GM18870 (cell line): Measurements from ENCODE around the gene MSH6.
A peak's percentile ranks its signal among the peaks of the same experiment; 100 is the strongest.

Source experiments
- ATAC-seq: cut with Tn5 transposase; IDR thresholded peaks from one replicate; pipeline ENCODE4 v1.9.1; 2021; ENCODE audit warnings: moderate library complexity; ENCODE audit not compliant: unreplicated experiment

The MSH6 gene

GRCh38 chr2:47783486-47784351, 774 bp downstream of the MSH6 start:
- ATAC-seq = peak; percentile 17

- no peak for ATAC-seq
These were observed 1.5 kb downstream of the MSH6 start for GRCh38 chr2:47784352-47784851.

DNA sequence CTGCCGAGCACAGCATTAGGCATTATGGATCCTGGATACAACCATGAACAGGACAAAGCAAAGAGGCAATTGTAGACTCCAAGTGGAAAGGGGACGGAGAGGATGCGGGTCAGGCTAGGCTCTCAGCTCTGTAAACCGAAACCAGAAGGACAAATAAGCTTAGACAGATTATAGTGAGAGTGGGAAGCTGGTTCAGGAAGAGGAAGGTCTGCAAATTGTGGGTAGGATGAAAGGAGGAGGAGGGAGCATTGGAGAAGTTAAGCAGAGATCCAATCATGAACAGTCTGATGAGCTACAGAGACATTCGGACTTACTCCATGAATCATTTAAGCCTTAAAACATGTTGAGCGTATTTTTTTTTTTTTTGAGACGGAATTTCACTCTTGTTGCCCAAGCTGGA, 3.0 kb downstream of the MSH6 start:
- no peak for ATAC-seq

- no peak for ATAC-seq
These were observed 13.2 kb downstream of the MSH6 start for GRCh38 chr2:47796090-47796697.

DNA sequence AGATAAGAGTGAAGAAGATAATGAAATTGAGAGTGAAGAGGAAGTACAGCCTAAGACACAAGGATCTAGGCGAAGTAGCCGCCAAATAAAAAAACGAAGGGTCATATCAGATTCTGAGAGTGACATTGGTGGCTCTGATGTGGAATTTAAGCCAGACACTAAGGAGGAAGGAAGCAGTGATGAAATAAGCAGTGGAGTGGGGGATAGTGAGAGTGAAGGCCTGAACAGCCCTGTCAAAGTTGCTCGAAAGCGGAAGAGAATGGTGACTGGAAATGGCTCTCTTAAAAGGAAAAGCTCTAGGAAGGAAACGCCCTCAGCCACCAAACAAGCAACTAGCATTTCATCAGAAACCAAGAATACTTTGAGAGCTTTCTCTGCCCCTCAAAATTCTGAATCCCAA, 15.7 kb downstream of the MSH6 start:
- no peak for ATAC-seq

DNA sequence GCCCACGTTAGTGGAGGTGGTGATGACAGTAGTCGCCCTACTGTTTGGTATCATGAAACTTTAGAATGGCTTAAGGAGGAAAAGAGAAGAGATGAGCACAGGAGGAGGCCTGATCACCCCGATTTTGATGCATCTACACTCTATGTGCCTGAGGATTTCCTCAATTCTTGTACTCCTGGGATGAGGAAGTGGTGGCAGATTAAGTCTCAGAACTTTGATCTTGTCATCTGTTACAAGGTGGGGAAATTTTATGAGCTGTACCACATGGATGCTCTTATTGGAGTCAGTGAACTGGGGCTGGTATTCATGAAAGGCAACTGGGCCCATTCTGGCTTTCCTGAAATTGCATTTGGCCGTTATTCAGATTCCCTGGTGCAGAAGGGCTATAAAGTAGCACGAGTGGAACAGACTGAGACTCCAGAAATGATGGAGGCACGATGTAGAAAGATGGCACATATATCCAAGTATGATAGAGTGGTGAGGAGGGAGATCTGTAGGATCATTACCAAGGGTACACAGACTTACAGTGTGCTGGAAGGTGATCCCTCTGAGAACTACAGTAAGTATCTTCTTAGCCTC, 16.2 kb downstream of the MSH6 start:
- no peak for ATAC-seq

- no peak for ATAC-seq
These were observed 18.2 kb downstream of the MSH6 start for GRCh38 chr2:47801118-47801517.

GRCh38 chr2:47803363-47803762, 20.4 kb downstream of the MSH6 start:
- no peak for ATAC-seq

DNA sequence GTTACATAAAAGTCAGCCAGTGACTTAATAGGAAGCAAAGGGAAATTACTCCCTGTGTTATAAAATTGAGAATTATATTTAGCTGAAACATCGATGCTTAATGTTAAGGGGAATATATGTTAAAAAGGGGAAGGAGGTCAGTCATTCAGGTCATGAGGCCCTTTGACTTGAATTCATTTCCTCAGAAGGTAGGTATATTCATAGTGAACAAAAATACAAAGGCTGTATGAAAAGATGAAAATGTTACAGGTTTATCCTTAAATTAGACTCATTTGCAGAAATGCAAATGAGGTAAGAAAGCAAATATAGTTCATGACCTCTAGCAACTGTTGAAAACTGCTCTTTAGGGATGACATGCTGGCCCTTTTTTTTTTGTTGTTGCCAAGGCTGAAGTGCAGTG, 20.8 kb downstream of the MSH6 start:
- ATAC-seq = no peak

- ATAC-seq = no peak
These were observed 22.9 kb downstream of the MSH6 start for GRCh38 chr2:47805850-47806249.

DNA sequence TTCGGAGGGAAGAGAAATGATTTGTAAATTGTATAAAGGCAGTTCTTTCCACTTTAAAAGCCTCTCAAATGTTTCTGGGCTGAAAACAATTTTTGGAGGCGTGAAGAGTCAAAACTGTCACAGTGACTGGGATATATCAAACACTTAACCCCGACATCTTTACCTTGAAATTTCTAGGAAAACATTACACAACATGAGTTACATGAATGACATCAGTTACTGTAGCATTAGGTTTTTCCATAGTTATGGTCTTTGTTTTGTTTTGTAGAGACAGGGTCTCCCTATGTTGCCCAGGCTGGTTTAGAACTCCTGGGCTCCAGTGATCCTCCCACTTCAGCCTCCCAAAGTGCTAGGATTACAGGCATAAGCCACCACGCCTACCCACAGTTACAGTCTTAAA, 25.7 kb downstream of the MSH6 start:
- ATAC-seq = no peak

DNA sequence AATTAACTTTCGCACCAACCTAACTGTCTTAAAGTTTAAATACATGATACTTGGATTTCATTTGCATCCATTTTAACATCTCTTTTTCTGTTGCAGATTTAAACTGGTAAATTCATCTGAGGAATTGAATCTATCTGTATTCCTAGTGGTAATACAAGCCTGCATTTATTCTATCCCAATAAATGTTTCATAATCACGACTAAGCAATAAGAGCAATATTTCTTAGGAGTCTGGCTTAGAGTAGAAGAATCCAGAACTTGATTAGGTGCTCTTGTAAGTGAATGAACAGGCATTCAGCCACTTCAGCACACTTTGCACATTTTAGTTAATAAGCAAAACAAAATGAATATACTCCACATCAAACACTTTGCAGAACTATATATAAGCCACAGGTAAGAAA, 27.0 kb downstream of the MSH6 start:
- no peak for ATAC-seq

DNA sequence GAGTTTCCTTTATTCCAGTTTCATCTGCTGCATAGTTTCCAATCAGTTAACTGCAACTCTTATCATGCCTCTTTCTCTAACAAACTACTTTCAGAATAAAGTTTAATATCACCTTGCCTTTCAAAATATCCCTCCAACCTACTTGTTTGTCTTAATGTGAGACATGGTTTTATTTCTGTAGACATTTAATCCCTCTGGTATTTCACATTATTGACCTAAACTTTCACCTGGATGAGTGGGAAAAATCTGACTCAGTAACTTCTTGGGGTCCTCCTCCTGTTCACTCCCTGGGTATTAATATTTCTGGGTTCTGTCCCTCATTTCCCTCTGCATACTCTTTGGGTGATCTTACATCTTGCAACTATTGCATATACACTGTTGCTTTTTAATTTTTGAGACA, 27.9 kb downstream of the MSH6 start:
- ATAC-seq = no peak

DNA sequence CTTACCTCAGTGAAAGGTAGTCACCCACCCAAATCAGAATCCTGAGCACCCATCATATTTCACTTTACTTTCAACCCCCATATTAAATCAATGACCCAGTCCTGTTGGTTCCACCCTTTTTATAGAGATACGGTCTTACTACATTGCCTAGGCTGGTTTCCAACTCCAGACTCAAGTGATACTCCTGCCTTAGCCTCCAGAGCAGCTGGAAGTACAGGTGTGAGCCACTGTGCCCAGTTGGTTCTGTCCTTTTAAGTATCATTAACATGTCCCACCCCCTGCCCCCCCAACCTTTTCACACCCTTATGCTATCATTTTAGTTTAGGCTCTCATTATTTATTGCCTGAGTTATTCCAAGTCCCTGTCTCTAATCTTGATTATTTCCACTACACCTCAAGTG, 28.7 kb downstream of the MSH6 start:
- no peak for ATAC-seq

- no peak for ATAC-seq
These were observed 32.8 kb downstream of the MSH6 start for GRCh38 chr2:47815764-47816163.

DNA sequence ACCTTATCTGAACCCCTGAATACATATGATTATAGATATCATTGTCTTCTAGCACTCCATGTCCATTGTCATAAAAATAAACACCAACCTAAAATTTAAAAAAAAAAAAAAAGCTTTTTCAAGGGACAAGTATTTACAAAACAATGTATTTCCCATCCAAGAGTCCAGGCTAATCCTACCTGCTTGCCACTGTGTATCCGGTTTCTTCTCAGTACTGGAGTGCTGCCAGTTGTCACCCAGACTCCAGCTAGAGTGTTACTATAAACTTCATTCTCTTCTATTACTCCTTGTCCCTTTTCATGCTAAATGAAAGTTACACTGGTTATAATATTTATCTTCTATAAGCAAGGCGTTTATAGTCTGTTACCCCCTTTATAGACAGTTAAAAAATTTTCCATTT, 35.8 kb downstream of the MSH6 start:
- ATAC-seq = no peak

DNA sequence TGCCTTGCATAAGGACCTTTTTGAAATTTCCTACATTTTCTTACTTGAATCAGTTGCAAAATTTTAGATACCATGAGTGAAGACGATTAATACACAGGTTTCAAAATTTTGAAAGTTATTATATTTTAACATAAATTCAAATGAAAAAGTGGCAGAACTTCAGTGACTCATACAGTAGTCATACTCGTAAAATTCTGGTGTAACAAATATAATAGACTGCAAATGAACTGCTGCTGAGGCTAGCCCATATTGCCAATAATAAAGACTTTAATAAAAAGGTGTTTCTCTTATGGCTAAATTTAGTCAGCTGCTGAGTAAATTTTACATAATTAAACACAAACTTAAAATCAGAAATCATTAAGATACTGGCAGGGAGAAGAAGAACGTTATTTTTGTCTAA, 36.9 kb downstream of the MSH6 start:
- no peak for ATAC-seq

DNA sequence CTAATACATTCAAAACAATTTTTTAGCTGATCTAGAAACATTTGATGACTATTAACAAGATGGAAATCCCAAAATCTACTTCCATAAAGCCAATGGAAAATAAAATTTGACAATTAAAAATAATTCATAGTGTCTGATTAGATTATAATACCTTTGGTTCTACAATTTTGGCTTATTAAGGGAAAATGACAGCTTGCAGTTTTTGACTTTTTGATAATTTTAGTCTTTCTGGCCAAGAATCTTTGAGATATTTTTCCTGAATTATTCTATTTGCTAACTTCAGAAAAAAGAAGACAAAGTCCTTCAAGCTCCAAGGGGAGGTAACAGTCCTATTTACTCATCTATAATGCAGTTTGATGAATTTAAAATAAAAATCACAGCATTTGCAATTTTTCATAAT, 39.6 kb downstream of the MSH6 start:
- no peak for ATAC-seq

DNA sequence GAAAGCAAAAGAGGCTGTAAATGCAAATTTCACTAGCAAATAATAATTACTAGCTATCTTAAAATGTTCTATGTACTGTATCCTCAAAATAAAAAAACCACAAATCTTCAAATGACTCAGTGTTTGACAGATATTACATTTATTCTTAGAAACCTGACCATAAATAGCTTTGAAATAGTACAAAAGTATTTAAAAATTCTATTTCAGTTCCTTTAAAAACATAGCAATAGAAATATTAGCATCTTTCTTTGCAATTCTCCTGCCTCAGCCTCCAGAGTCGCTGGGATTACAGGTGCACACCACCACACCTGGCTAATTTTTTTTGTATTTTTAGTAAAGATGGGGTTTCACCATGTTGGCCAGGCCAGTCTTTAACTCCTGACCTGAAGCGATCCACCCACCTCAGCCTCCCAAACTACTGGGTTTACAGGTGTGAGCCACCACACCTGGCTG, 50.6 kb downstream of the MSH6 start:
- ATAC-seq = peak; percentile 88

GRCh38 chr2:47838249-47838648, 55.3 kb downstream of the MSH6 start:
- no peak for ATAC-seq

DNA sequence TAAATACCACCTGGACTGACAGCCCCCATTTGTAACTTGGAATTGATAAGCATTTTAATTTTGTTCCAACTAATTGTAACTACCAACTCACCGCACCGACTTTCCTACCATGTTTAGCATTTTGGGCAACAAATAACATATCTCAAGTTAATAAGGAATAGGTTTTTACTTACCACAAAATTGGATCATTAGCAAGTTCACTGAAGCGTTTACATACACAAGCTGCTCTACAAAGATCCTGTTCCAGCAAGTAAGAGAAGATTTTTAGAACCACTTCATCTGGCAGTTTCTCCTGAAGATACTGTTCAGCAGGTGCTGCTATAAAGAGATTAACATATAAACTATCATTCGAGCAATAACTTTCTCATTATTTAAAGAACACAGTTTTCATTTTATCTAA, 55.7 kb downstream of the MSH6 start:
- ATAC-seq = no peak

GRCh38 chr2:47842846-47843245, 59.9 kb downstream of the MSH6 start:
- ATAC-seq = no peak
